Mesenchymal stem cell (in vitro differentiated cells and primary cell): ENCODE results near the gene HDAC4.

ENCODE experiments used
- DNase-seq: peaks from one replicate; pipeline ENCODE4 v3.0.0-alpha.2; 2013
- H2AFZ ChIP-seq: one replicate; pipeline ENCODE4 v1.6.1; 2013; ENCODE audit warnings: low read depth, mild to moderate bottlenecking, control low read depth, inconsistent platforms, low read length, moderate library complexity
- H2AK5ac ChIP-seq: 2 replicates; pipeline ENCODE4 v1.6.1; 2013; ENCODE audit warnings: low read length, moderate library complexity, mild to moderate bottlenecking, inconsistent platforms; ENCODE audit not compliant: severe bottlenecking
- H2BK120ac ChIP-seq: one replicate; pipeline ENCODE4 v1.6.1; 2013; ENCODE audit warnings: low read depth, mild to moderate bottlenecking, inconsistent platforms, low read length, moderate library complexity
- H2BK12ac ChIP-seq, 2 experiments: one replicate each; pipeline ENCODE4 v1.6.1; 2013; ENCODE audit warnings: inconsistent platforms in 2 of 2, low read length in 2 of 2, mild to moderate bottlenecking in 2 of 2, moderate library complexity in 2 of 2, control low read depth in 1 of 2
- H2BK15ac ChIP-seq: one replicate; pipeline ENCODE4 v1.6.1; 2013; ENCODE audit warnings: mild to moderate bottlenecking, low read depth, inconsistent platforms; ENCODE audit not compliant: poor library complexity, severe bottlenecking
- H2BK5ac ChIP-seq: 2 replicates; pipeline ENCODE4 v1.6.1; 2013; ENCODE audit warnings: low read depth, mild to moderate bottlenecking, low read length, control low read depth, inconsistent platforms; ENCODE audit not compliant: poor library complexity, severe bottlenecking
- H3K14ac ChIP-seq, 2 experiments: one replicate each; pipeline ENCODE4 v1.6.1; 2013; ENCODE audit warnings: inconsistent platforms in 2 of 2, low read length in 2 of 2, control low read depth in 1 of 2, mild to moderate bottlenecking in 1 of 2, moderate library complexity in 1 of 2
- H3K18ac ChIP-seq, 2 experiments: one replicate each; pipeline ENCODE4 v1.6.1; 2013; ENCODE audit warnings: inconsistent platforms in 2 of 2, low read length in 2 of 2, control low read depth in 1 of 2, low read depth in 1 of 2, mild to moderate bottlenecking in 1 of 2
- H3K23ac ChIP-seq, 2 experiments: one replicate each; pipeline ENCODE4 v1.6.1; 2013; ENCODE audit warnings: inconsistent platforms in 2 of 2, low read length in 2 of 2, mild to moderate bottlenecking in 2 of 2, moderate library complexity in 2 of 2, control low read depth in 1 of 2
- H3K27ac ChIP-seq: 2 replicates; pipeline ENCODE4 v1.5.1; 2013; ENCODE audit warnings: mild to moderate bottlenecking, moderate library complexity, low read length, control low read depth, inconsistent platforms; ENCODE audit not compliant: poor library complexity, severe bottlenecking
- H3K27me3 ChIP-seq, 2 experiments: 2 replicates each; pipeline versions ENCODE4 v1.6.1 to v1.7.0; 2013; ENCODE audit warnings: low read length in 2 of 2, mild to moderate bottlenecking in 2 of 2, moderate library complexity in 2 of 2, control low read depth in 1 of 2, inconsistent platforms in 1 of 2; ENCODE audit not compliant: control insufficient read depth in 1 of 2, insufficient read depth in 1 of 2
- H3K36me3 ChIP-seq, 2 experiments: 2 replicates each; pipeline versions ENCODE4 v1.6.1 to v1.7.0; 2013; ENCODE audit warnings: low read length in 2 of 2, control low read depth in 1 of 2, inconsistent platforms in 1 of 2, low read depth in 1 of 2, mild to moderate bottlenecking in 1 of 2; ENCODE audit not compliant: insufficient read depth in 2 of 2, control insufficient read depth in 1 of 2
- H3K4ac ChIP-seq, 2 experiments: one replicate each; pipeline ENCODE4 v1.6.1; 2013; ENCODE audit warnings: inconsistent platforms in 2 of 2, low read length in 2 of 2, mild to moderate bottlenecking in 2 of 2, moderate library complexity in 2 of 2, control low read depth in 1 of 2, low read depth in 1 of 2
- H3K4me1 ChIP-seq: 2 replicates; pipeline ENCODE4 v1.6.1; 2013; ENCODE audit warnings: low read depth, low read length, control low read depth; ENCODE audit not compliant: control insufficient read depth, insufficient read depth
- H3K4me2 ChIP-seq: 2 replicates; pipeline ENCODE4 v1.6.1; 2013; ENCODE audit warnings: low read length, mild to moderate bottlenecking, inconsistent platforms; ENCODE audit not compliant: poor library complexity, severe bottlenecking
- H3K4me3 ChIP-seq, 2 experiments: 2 replicates each; pipeline versions ENCODE4 v1.5.1 to v1.7.0; 2013; ENCODE audit warnings: low read length in 2 of 2, mild to moderate bottlenecking in 2 of 2, control low read depth in 1 of 2, low read depth in 1 of 2; ENCODE audit not compliant: insufficient read depth in 1 of 2
- H3K79me1 ChIP-seq: replicated peaks from 2 replicates; pipeline ENCODE4 v1.6.1; 2013; ENCODE audit warnings: mild to moderate bottlenecking, control low read depth, low read length, inconsistent platforms; ENCODE audit not compliant: poor library complexity, severe bottlenecking
- H3K9ac ChIP-seq: 2 replicates; pipeline ENCODE4 v1.7.0; 2013; ENCODE audit warnings: mild to moderate bottlenecking, low read length, moderate library complexity
- H3K9me3 ChIP-seq: 2 replicates; pipeline ENCODE4 v1.7.0; 2013; ENCODE audit warnings: mild to moderate bottlenecking, low read length; ENCODE audit not compliant: control insufficient read depth
- H4K8ac ChIP-seq: one replicate; pipeline ENCODE4 v1.6.1; 2013; ENCODE audit warnings: inconsistent platforms, mild to moderate bottlenecking, low read length, moderate library complexity
- H4K91ac ChIP-seq: one replicate; pipeline ENCODE4 v1.6.1; 2013; ENCODE audit warnings: mild to moderate bottlenecking, low read length, inconsistent platforms
- WGBS: methylation state at CpG from one replicate; pipeline ENCODE4 v1.1.7; 2013; ENCODE audit warnings: mixed read lengths; 5-methylcytosine and 5-hydroxymethylcytosine counted together

Gene HDAC4

GRCh38 chr2:239064253-239064652 lies 336.6 kb downstream of the HDAC4 start:
- Histone ChIP-seq H2AK5ac (no peak overlapping the region), H3K9ac (no peak overlapping the region), H3K27me3 (no peaks in the 10 kb centered on the region), H3K4me1 (peaks cover 20% of the 10 kb centered on the region), H3K18ac (no peak overlapping the region), H2BK15ac (no peak overlapping the region), H4K91ac (no peak overlapping the region), H3K4ac (no peak overlapping the region), H3K4me2 (no peak overlapping the region), H2BK5ac (no peak overlapping the region), H3K14ac (no peak overlapping the region), H3K9me3 (no peaks in the 10 kb centered on the region), H3K79me1 (no peaks in the 10 kb centered on the region), H2BK12ac (no peak overlapping the region), H3K27ac (no peak overlapping the region), H2BK120ac (no peak overlapping the region), H3K23ac (no peak overlapping the region), H3K36me3 (peaks cover 50 to 62% of the 10 kb centered on the region in 2 experiments), H4K8ac (no peak overlapping the region), H3K4me3 (no peak overlapping the region), H2AFZ (no peak overlapping the region)
- 89% methylated on average over 11 of the region's 12 CpGs for WGBS
- DNase-seq = no peak

- Histone ChIP-seq H3K14ac (no peak overlapping the region), H3K9me3 (peaks cover under 1% of the 10 kb centered on the region), H2AFZ (no peak overlapping the region), H3K9ac (no peak overlapping the region), H2BK5ac (no peak overlapping the region), H2BK15ac (no peak overlapping the region), H4K8ac (peak overlapping the region; percentile 38), H3K4me3 (no peak overlapping the region), H3K4ac (no peak overlapping the region), H3K18ac (no peak overlapping the region), H3K79me1 (no peaks in the 10 kb centered on the region), H3K23ac (no peak overlapping the region), H3K27ac (no peak overlapping the region), H3K27me3 (no peaks in the 10 kb centered on the region), H2AK5ac (no peak overlapping the region), H3K36me3 (peaks cover 55 to 59% of the 10 kb centered on the region in 2 experiments), H3K4me2 (no peak overlapping the region), H2BK120ac (no peak overlapping the region), H3K4me1 (peaks cover 20% of the 10 kb centered on the region), H4K91ac (no peak overlapping the region), H2BK12ac (no peak overlapping the region)
- WGBS = 96% methylated on average over 14 of the region's 14 CpGs
- no peak for DNase-seq
These were observed 338.1 kb downstream of the HDAC4 start for GRCh38 chr2:239062743-239063142.

GRCh38 chr2:239061824-239062570 lies 338.8 kb downstream of the HDAC4 start:
- no peak overlapping the region for H2BK5ac ChIP-seq
- no peak overlapping the region for H4K91ac ChIP-seq
- H3K27me3 ChIP-seq = no peaks in the 10 kb centered on the region
- DNase-seq = no peak
- no peak overlapping the region for H4K8ac ChIP-seq
- H2BK12ac ChIP-seq = no peak overlapping the region
- H3K18ac ChIP-seq = no peak overlapping the region
- no peak overlapping the region for H2AK5ac ChIP-seq
- H3K9me3 ChIP-seq = peaks cover 7% of the 10 kb centered on the region
- H3K23ac ChIP-seq = no peak overlapping the region
- H3K36me3 ChIP-seq = peaks cover 47 to 61% of the 10 kb centered on the region in 2 experiments
- H3K9ac ChIP-seq = no peak overlapping the region
- H2BK120ac ChIP-seq = no peak overlapping the region
- H3K14ac ChIP-seq = no peak overlapping the region
- WGBS = 94% methylated on average over 29 of the region's 30 CpGs
- no peak overlapping the region for H3K4ac ChIP-seq
- H3K4me2 ChIP-seq = no peak overlapping the region
- H3K4me1 ChIP-seq = peaks cover 19% of the 10 kb centered on the region
- H2BK15ac ChIP-seq = no peak overlapping the region
- H2AFZ ChIP-seq = no peak overlapping the region
- no peak overlapping the region for H3K4me3 ChIP-seq
- H3K79me1 ChIP-seq = no peaks in the 10 kb centered on the region
- no peak overlapping the region for H3K27ac ChIP-seq

GRCh38 chr2:239061121-239061666 lies 339.6 kb downstream of the HDAC4 start:
- Histone ChIP-seq H2AFZ (no peak overlapping the region), H2BK15ac (no peak overlapping the region), H3K4me1 (peaks cover 14% of the 10 kb centered on the region), H3K27ac (no peak overlapping the region), H3K9me3 (peaks cover 13% of the 10 kb centered on the region), H3K27me3 (no peaks in the 10 kb centered on the region), H3K79me1 (no peaks in the 10 kb centered on the region), H3K36me3 (peaks cover 40 to 58% of the 10 kb centered on the region in 2 experiments), H3K4me2 (no peak overlapping the region), H3K4ac (no peak overlapping the region), H2BK120ac (no peak overlapping the region), H4K91ac (peak overlapping the region; percentile 55), H2BK12ac (no peak overlapping the region), H2AK5ac (no peak overlapping the region), H3K14ac (peak overlapping the region in 1 of 2 experiments; percentile 37), H3K23ac (no peak overlapping the region), H3K18ac (no peak overlapping the region), H3K9ac (no peak overlapping the region), H2BK5ac (no peak overlapping the region), H3K4me3 (no peak overlapping the region), H4K8ac (no peak overlapping the region)
- DNase-seq = no peak
- 97% methylated on average over 12 of the region's 12 CpGs for WGBS
